IPS-20b (cell line): Measurements from ENCODE around the gene WWOX.

Experiments used
- H3K27ac ChIP-seq: one replicate; pipeline ENCODE4 v1.5.1; 2013; ENCODE audit warnings: low read length
- H3K27me3 ChIP-seq: 2 replicates; pipeline ENCODE4 v1.6.1; 2013; ENCODE audit warnings: mild to moderate bottlenecking, low read length, inconsistent platforms; ENCODE audit not compliant: insufficient read depth
- H3K36me3 ChIP-seq: 2 replicates; pipeline ENCODE4 v1.6.1; 2013; ENCODE audit warnings: low read depth, mild to moderate bottlenecking, inconsistent platforms, low read length, moderate library complexity; ENCODE audit not compliant: insufficient read depth
- H3K4me1 ChIP-seq: 2 replicates; pipeline ENCODE4 v1.6.1; 2013; ENCODE audit warnings: mild to moderate bottlenecking, control low read depth, inconsistent platforms, low read length, moderate library complexity; ENCODE audit not compliant: insufficient read depth
- H3K4me3 ChIP-seq: 2 replicates; pipeline ENCODE4 v1.5.1; 2013; ENCODE audit warnings: mild to moderate bottlenecking, low read length, inconsistent platforms
- H3K9ac ChIP-seq: 2 replicates; pipeline ENCODE4 v1.6.1; 2013; ENCODE audit warnings: low read depth, mild to moderate bottlenecking, inconsistent platforms, low read length, moderate library complexity
- H3K9me3 ChIP-seq: 2 replicates; pipeline ENCODE4 v1.6.1; 2013; ENCODE audit warnings: mild to moderate bottlenecking, low read depth, low read length, inconsistent platforms; ENCODE audit not compliant: insufficient read depth

Gene WWOX

GRCh38 chr16:78939597-78939996 is 840.1 kb downstream of the WWOX start:
- H3K27me3 ChIP-seq: no peaks in the 10 kb centered on the region

GRCh38 chr16:78942625-78943245 is 843.3 kb downstream of the WWOX start:
- H3K4me3 ChIP-seq: no peak overlapping the region
- H3K9ac ChIP-seq: no peak overlapping the region
- no peaks in the 10 kb centered on the region for H3K27me3 ChIP-seq
- H3K4me1 ChIP-seq: no peaks in the 10 kb centered on the region; the same call in 1 of the 2 replicates
- no peaks in the 10 kb centered on the region for H3K9me3 ChIP-seq
- H3K36me3 ChIP-seq: no peaks in the 10 kb centered on the region
- H3K27ac ChIP-seq: no peak overlapping the region

More at GRCh38 chr16:78939597-78939996, 840.1 kb downstream of the WWOX start:
- Histone ChIP-seq H3K4me1 (no peaks in the 10 kb centered on the region; the same call in 1 of the 2 replicates), H3K9me3 (no peaks in the 10 kb centered on the region), H3K36me3 (no peaks in the 10 kb centered on the region), H3K9ac (no peak overlapping the region), H3K4me3 (no peak overlapping the region), H3K27ac (no peak overlapping the region)

GRCh38 chr16:78945336-78945735 is 845.9 kb downstream of the WWOX start:
- no peak overlapping the region for H3K4me3 ChIP-seq
- H3K27me3 ChIP-seq: no peaks in the 10 kb centered on the region
- H3K27ac ChIP-seq: no peak overlapping the region

GRCh38 chr16:78946556-78946955 is 847.1 kb downstream of the WWOX start:
- Histone ChIP-seq H3K4me1 (no peaks in the 10 kb centered on the region; the same call in 1 of the 2 replicates), H3K9me3 (no peaks in the 10 kb centered on the region), H3K36me3 (no peaks in the 10 kb centered on the region), H3K27ac (no peak overlapping the region), H3K4me3 (no peak overlapping the region), H3K9ac (no peak overlapping the region), H3K27me3 (no peaks in the 10 kb centered on the region)

More at GRCh38 chr16:78945336-78945735, 845.9 kb downstream of the WWOX start:
- Histone ChIP-seq H3K4me1 (no peaks in the 10 kb centered on the region; the same call in 1 of the 2 replicates), H3K9me3 (no peaks in the 10 kb centered on the region), H3K36me3 (no peaks in the 10 kb centered on the region), H3K9ac (no peak overlapping the region)

GRCh38 chr16:78950768-78951167 is 851.3 kb downstream of the WWOX start:
- Histone ChIP-seq H3K9me3 (no peaks in the 10 kb centered on the region), H3K36me3 (no peaks in the 10 kb centered on the region), H3K27me3 (no peaks in the 10 kb centered on the region), H3K4me1 (no peaks in the 10 kb centered on the region; the same call in 1 of the 2 replicates), H3K27ac (no peak overlapping the region), H3K4me3 (no peak overlapping the region), H3K9ac (no peak overlapping the region)

- Histone ChIP-seq H3K27me3 (no peaks in the 10 kb centered on the region), H3K9me3 (no peaks in the 10 kb centered on the region), H3K9ac (no peak overlapping the region), H3K4me3 (no peak overlapping the region), H3K4me1 (peaks cover 4% of the 10 kb centered on the region; the same call in 1 of the 2 replicates), H3K27ac (no peak overlapping the region), H3K36me3 (no peaks in the 10 kb centered on the region)
These were observed 853.2 kb downstream of the WWOX start for GRCh38 chr16:78952630-78953029.

GRCh38 chr16:78953526-78953925 is 854.1 kb downstream of the WWOX start:
- Histone ChIP-seq H3K4me1 (peaks cover 7% of the 10 kb centered on the region; the same call in 1 of the 2 replicates), H3K4me3 (no peak overlapping the region), H3K9ac (no peak overlapping the region), H3K9me3 (no peaks in the 10 kb centered on the region), H3K27ac (no peak overlapping the region), H3K36me3 (no peaks in the 10 kb centered on the region), H3K27me3 (no peaks in the 10 kb centered on the region)

GRCh38 chr16:78955206-78955605 is 855.8 kb downstream of the WWOX start:
- Histone ChIP-seq H3K4me1 (peaks cover 7% of the 10 kb centered on the region; the same call in 1 of the 2 replicates), H3K4me3 (no peak overlapping the region), H3K9me3 (no peaks in the 10 kb centered on the region), H3K9ac (no peak overlapping the region), H3K36me3 (no peaks in the 10 kb centered on the region), H3K27ac (no peak overlapping the region), H3K27me3 (no peaks in the 10 kb centered on the region)

- H3K27ac ChIP-seq: no peak overlapping the region
- no peaks in the 10 kb centered on the region for H3K9me3 ChIP-seq
- peaks cover 7% of the 10 kb centered on the region; the same call in 1 of the 2 replicates for H3K4me1 ChIP-seq
- no peaks in the 10 kb centered on the region for H3K36me3 ChIP-seq
- no peaks in the 10 kb centered on the region for H3K27me3 ChIP-seq
- H3K9ac ChIP-seq: no peak overlapping the region
- H3K4me3 ChIP-seq: no peak overlapping the region
These were observed 857.4 kb downstream of the WWOX start for GRCh38 chr16:78956859-78957258.

- Histone ChIP-seq H3K9me3 (no peaks in the 10 kb centered on the region), H3K27me3 (no peaks in the 10 kb centered on the region), H3K4me3 (no peak overlapping the region), H3K27ac (no peak overlapping the region), H3K36me3 (no peaks in the 10 kb centered on the region), H3K4me1 (peaks cover 7% of the 10 kb centered on the region; the same call in 1 of the 2 replicates), H3K9ac (no peak overlapping the region)
These were observed 858.1 kb downstream of the WWOX start for GRCh38 chr16:78957317-78958100.

- Histone ChIP-seq H3K27me3 (no peaks in the 10 kb centered on the region), H3K4me3 (no peak overlapping the region), H3K27ac (no peak overlapping the region), H3K4me1 (peaks cover 7% of the 10 kb centered on the region; the same call in 1 of the 2 replicates), H3K9me3 (no peaks in the 10 kb centered on the region), H3K36me3 (no peaks in the 10 kb centered on the region), H3K9ac (no peak overlapping the region)
These were observed 862.0 kb downstream of the WWOX start for GRCh38 chr16:78961464-78961863.
